GM10847 (cell line): ENCODE results near the gene FDPS.
A peak's percentile ranks its signal among the peaks of the same experiment; 100 is the strongest.

Experiments
- POLR2A ChIP-seq: IDR thresholded peaks from 2 replicates; pipeline ENCODE4 v1.6.1; 2011; ENCODE audit not compliant: insufficient read length; ENCODE audit errors: extremely low read depth

The FDPS gene

DNA sequence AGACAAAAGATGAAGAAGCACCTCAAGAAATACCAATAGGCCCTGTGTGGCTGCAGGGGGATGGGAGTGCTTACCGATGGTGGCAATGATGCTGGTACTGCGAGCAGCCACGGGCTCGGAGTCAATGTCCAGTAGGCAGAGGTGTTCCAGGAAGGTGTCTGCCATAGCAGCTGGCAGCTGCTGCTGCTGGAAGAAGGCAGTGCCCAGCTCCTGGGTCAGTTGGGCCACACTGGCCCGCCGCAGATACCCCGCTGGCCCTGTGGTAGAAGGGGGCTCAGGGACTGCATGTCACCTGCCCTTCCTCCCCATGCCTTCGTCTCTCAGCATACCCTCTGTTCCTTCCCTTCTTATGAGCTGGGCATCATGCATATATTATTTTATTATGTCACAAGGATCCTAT lies 8.6 kb upstream of the FDPS start:
- no peak for TF ChIP-seq POLR2A

DNA sequence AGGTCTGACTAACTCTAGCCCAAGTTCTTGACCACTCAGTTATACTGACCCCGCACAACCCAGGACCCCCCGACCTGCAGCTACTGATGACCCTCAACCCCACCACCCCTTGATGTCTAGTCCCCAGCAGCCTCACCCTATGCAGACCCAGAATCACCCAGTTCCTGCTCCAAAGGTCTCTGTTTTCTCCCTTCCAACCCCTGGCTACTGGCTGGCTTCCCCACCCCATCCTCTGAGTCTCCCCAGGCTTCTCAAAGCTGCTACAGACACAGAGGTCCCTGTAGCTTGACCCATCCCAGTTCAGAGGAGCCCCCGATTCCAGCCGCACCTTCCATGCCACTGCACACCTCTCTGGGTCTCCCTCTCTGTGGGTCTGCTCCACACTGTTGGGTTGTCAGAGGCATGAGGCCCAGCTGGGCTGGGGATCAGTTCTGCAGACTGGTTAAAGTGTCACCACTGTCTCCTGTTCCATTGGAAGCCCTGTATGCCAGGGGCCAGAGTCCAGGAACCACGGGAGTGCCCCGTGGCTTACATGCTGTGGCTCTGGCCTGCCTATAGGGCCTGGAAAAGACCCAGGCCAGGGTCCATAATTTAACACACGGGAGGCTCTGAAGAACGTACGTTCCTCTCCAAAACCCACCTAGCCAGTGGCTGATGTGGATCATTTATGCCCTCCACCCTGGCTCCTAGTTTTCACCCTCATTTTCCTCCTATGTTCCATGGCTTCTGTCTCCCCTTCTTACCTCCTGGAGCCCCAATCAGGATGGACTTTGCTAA lies 7.9 kb upstream of the FDPS start:
- TF ChIP-seq POLR2A, result no peak

DNA sequence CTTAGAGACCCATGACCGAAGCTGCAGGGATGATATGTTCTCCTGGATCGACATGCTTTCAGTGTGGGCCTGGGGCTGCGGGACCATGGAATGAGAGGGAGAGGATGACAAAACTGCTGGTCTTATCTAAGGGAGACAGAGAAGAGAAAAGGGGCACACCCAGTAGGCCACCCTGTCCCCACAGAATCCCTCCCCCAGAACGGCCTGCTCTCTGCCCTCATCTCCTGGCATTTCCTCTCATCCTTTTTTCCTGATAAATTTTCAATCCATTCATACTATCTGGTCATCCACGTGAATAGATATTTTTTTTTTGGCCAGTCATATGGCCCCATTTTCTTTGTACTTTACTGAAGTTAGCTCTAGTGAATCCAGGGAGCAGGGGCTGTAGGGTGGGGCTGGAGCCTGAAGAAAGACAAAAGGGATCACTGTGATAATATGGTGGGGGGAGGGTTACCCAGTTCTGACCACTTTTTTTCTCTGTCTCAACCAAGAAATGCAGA lies 7.3 kb upstream of the FDPS start, which contains the start of gene PKLR:
Gene PKLR (minus strand): TSS at position 97 of the 500 bp plus-strand sequence. CDS start 43 bp downstream, at position 54.
- no peak for TF ChIP-seq POLR2A

DNA sequence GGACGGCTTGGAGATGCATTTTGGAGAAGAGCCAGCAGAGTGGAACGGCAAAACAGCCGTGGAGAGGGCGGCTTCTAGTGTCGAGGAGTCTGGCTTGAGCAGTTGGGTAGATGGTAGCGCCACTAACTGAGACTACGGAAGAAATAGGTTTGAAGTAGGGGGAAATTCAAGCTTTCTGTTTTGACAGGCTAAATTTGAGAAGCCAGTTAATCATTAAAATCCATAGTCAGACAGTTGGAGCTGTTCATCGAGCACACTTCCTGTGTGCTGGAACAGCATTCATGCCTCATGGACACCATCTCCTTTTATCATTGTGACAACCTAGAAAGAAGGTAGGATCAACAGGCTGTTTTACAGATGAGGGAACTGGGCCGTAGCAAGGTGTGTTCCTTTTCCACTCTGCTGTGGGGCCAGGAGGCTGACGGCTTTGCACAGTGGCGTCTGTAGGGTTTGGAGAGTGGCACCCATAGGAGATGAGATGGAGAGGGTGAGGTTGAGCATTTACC lies 4.1 kb upstream of the FDPS start:
- no peak for TF ChIP-seq POLR2A

DNA sequence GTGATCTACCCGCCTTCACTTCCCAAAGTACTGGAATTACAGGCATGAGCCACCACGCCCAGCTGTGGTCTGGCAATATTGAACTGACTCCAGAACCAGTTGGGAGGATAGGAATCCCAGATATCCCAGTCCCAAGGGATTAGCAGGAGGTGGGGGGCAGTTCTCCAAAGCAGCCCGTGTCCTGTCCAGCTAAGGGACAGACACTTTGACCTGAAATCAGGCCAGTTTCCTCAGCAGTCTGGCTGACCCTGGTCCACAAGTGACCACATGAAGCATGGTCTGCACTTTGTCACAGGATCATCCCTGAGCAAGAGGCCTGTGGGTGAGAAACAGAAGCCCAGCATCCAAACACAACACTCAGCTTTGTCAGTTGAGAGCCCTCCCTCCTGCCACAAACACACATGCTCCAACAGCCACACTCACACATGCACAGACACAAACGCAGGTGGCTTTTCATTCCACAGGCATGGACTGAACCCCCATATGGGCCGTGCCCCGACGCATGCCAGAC lies 2.7 kb upstream of the FDPS start:
- no peak for TF ChIP-seq POLR2A

DNA sequence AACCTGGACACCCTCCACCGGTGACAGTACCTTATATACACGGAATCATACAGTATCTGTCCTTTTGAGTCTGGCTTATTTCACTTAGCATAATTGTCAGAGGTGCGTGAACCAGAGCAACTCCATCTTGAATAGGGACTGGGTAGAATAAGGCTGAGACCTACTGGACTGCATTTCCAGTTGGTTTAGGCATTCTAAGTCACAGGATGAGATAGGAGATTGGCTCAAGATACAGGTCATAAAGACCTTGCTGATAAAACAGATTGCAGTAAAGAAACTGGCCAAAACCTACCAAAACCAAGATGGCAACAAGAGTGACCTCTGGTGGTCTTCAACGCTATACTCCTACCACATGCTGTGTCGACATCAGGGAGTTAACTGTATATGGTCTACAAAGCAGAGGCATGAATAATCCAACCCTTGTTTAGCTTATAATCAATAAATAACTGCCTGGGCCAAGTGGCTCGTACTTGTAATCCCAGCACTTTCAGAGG lies 1.4 kb upstream of the FDPS start:
- TF ChIP-seq POLR2A, result no peak

DNA sequence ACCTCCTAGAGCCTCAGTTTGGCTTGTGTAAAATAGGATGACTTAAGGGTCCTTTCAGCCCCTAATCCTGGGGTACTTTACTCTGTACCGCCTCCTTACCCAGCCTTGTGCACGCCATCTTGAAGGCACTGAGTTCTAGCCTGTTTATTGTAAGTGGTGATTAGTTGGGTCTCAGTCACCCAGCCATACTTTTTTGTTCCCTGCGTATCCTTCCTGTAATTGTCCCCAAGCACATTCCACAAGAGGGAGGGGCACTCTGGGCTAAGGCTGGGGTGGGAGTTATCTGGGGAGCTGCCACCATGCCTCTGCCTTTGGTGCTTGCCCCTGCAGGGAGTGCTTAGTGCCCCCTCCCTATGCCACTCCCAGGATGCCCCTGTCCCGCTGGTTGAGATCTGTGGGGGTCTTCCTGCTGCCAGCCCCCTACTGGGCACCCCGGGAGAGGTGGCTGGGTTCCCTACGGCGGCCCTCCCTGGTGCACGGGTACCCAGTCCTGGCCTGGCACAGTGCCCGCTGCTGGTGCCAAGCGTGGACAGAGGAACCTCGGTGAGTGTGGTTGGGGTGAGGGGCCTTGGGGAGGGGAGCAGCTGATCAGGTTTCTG lies 856 bp downstream of the FDPS start:
- TF ChIP-seq POLR2A, result no peak

DNA sequence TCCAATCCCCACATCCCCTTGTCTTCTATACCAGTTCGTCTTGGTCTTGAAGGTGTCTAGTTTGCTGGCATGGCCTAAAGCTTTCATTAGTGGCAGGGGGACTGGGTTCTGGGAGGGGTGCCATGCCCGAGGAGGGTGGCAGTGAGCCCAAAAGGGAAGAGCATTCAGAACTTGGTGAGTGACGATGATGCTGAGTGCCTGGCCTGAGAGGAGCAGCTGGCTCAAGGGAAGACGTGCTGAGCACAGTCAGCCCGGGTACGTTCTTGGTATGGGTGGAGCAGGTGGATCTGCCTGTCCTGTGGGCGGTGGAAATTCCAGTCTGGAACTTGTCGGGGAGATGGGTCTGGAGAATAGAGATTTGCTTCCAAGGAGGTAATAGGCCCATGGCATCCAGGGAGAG lies 4.6 kb downstream of the FDPS start:
- no peak for TF ChIP-seq POLR2A

DNA sequence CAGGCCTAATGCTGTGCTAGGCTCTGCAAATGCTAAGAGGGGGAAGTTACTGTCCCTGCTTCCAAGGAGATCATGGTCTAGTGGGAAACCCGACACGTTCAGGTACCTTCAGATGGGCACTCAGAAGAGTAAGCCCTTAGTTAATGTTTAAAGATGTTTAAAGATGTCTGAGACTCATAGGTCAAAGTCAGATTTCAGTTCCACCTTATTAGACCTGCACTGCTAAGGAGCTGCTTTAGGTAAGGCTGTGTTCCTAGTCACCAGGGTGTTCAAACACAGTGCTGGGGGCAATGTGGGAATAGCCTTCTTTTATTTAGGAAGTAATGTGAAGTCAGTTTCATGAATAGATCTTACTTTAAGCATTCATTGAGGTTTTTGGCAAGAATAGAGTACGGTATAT lies 8.3 kb downstream of the FDPS start:
- TF ChIP-seq POLR2A, result no peak

DNA sequence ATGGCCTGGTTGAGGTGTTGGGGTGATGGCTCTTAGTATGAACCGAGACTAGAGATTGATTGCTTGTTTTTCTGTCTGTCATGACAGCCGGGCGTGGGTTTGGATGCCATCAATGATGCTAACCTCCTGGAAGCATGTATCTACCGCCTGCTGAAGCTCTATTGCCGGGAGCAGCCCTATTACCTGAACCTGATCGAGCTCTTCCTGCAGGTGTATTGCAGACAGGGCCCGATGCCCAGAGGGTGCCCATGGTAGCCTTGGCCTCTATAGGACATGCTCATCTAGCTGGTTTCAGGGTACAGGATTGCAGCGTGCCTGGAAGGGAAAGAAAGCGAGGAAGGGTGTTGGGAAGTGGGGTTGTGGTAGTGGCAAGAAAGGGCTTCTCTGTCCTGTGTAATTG lies 9.4 kb downstream of the FDPS start:
- TF ChIP-seq POLR2A, result no peak

DNA sequence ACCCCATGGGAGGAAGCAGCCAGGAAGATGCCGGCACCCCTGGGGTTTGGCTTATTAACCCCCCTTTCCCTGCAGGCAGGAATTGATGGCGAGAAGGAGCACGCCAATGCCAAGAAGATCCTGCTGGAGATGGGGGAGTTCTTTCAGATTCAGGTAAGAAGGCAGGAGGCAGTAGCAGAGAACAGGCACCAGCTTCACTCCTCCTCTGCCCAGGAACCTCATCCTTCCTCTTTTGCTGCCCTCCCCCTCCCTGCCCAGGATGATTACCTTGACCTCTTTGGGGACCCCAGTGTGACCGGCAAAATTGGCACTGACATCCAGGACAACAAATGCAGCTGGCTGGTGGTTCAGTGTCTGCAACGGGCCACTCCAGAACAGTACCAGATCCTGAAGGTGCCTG lies 10.9 kb downstream of the FDPS start:
- TF ChIP-seq POLR2A, result no peak

DNA sequence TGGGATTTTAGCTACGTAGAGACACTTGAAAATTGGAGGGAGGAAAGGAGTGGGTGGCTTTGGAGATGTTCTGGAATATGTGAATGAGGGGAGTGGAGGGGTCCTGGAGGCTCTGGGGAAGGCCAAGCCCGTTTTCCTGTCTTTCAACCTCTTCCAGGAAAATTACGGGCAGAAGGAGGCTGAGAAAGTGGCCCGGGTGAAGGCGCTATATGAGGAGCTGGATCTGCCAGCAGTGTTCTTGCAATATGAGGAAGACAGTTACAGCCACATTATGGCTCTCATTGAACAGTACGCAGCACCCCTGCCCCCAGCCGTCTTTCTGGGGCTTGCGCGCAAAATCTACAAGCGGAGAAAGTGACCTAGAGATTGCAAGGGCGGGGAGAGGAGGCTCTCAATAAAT lies 11.6 kb downstream of the FDPS start:
- no peak for TF ChIP-seq POLR2A

DNA sequence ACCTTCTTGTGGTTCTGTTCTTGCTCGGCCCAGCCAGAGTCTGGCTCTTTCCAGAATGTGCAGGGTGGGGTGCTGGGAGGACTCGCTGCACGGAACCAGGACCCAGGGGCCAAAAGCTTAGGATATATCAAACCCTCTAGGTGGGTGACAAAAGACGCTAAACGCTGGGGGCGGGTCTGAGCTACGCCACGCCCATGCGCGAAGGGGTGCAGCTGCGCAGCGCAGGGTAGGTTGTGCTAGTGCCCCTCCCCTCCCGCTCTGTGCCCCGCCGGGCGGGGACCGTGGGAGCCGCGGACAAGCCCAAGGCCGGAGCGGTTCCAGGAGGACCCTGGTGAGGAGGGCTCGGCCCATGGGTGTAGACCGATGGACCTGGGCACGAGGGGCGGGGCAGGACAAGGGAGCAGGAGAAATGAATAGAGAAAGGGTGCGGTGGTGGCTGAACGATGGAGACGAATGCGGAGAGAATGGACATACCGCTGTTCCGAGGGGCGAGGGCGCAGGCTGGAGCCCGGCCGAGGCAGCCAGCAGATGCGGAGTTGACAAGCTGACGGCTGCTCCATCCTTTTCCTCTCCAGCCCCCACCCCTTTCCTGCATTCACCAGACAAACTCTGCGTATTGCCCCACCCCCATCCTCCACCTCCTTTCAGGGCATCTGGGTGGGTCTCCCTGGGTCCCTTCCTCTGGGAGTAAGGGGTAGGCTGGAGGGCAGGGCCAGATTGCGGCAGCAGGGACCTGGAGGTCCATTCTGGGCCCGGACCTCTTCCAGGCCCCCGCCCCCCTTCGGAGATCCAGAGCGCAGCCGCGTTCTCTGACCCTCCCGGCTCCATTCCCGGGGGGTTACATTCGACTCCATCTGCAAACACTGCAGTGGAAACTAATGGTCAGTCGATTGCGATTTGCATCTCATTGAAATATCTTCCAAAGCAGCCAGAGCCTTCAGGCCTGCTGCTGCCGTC lies 12.3 kb downstream of the FDPS start, which contains the start of gene RUSC1:
Gene RUSC1 (plus strand): TSS at position 234 of the 957 bp plus-strand sequence. CDS start 880 bp downstream, outside the sequence.
- peak; percentile 31 for TF ChIP-seq POLR2A

DNA sequence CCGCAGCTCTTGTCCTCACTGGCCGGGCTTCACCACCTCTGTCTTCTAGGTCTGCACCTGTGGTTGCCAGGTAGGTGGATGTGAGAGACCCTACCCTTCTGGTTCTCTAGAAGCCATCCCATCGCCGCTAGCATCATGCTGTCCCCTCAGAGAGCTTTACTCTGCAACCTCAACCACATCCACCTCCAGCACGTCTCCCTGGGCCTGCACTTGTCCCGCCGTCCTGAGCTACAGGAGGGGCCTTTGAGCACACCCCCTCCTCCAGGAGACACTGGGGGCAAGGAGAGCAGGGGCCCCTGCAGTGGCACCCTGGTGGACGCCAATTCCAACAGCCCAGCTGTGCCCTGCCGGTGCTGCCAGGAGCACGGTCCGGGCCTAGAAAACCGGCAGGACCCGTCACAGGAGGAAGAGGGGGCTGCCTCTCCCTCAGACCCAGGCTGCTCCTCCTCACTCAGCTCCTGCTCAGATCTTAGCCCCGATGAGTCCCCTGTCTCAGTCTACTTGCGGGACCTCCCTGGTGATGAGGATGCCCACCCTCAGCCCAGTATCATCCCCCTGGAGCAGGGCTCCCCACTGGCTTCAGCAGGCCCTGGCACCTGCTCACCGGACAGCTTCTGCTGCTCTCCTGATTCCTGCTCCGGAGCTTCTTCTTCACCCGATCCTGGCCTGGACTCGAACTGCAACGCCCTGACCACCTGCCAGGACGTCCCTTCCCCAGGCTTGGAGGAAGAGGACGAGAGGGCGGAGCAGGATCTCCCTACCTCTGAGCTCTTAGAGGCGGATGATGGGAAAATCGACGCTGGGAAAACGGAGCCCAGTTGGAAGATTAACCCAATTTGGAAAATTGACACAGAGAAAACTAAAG lies 13.2 kb downstream of the FDPS start:
- no peak for TF ChIP-seq POLR2A

DNA sequence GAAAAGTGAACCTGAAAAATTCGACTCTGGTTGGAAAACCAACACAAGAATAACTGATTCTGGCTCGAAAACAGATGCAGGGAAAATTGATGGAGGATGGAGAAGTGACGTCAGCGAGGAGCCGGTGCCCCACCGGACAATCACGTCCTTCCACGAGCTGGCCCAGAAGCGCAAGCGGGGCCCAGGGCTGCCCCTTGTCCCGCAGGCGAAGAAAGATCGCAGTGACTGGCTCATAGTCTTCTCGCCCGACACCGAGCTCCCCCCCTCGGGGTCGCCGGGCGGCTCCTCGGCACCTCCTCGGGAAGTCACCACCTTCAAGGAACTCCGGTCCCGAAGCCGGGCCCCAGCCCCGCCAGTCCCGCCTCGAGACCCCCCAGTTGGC lies 13.9 kb downstream of the FDPS start:
- no peak for TF ChIP-seq POLR2A
